Activated CD8-positive, alpha-beta memory T cell treated with anti-CD3 and anti-CD28 coated beads, Interleukin-2, amount 50 U/mL, for 24 hours (primary cell): ENCODE results near the gene TMEM91.
A peak's percentile ranks its signal among the peaks of the same experiment; 100 is the strongest.
"Not testable (repeated sequence)": the region's sequence is repeated elsewhere in the genome, so short reads cannot be mapped to it uniquely, and the experiment has no call there.

Experiments
- DNase-seq: peaks from one replicate; pipeline ENCODE4 v3.0.0-alpha.2; 2020; ENCODE audit errors: extremely low read depth

The TMEM91 gene

DNA sequence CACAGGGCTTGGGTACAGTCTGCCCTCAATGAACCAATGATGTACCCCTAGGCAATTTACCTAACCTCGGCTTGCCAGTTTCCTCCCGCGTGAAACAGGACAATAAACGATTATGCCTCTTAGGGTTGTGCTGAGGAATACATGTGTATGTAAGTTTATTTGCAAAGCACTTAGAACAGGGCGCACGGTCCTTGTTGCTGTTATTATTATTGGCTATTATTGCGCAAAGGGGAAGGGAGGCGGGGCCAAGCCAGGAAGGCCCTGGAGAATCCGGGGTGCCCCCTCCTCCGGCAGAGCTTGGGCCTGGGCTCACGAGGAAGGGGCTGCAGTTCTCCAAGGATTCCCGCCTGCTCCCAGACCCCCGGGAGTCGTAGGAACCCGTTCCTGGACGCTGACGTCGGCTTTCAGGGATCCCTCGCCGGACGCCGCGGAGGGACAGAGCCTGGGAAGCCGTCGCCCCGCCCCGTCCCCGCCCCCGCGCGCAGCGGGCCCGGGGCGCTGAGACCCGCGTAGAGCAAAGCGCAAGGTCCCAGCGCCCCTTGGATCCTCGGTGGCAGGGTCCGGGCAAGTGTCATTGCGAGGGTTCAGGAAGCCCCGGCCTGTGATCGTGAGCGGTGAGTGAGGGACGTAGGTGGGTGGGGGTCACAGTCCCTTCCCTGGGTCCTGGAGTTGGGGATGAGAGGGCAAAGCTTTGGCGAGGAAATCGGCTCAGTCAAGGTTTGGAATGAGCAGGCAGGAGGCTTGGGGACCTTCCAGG, at the start of gene TMEM91:
TSS of gene TMEM91 (plus strand) at position 293 of the 757 bp plus-strand sequence. CDS start 1,777 bp downstream, outside the sequence.
- no peak for DNase-seq

DNA sequence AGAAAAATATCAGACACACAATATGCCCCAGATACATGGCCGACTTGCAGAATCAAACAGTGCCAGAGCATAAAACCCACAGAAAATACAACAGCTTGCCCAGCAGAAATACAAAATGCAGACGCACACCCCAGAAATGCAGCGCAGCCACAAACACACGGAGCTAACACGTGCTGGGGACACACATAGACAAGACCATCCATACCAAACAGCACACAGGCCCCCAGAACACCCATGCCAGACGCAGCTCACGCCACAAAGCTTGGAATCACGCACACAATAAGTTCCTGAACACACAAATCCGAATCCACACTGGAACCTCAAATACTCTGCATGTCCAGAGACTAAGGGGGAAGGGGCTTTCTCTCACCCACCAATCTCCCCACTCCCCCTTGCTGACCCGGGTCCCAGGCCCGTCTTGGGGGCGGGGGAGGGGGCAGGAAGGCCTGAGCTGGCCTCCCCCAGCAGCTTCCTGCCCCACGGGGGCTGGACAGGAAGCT, 49.2 kb upstream of the TMEM91 start:
- DNase-seq: no peak

DNA sequence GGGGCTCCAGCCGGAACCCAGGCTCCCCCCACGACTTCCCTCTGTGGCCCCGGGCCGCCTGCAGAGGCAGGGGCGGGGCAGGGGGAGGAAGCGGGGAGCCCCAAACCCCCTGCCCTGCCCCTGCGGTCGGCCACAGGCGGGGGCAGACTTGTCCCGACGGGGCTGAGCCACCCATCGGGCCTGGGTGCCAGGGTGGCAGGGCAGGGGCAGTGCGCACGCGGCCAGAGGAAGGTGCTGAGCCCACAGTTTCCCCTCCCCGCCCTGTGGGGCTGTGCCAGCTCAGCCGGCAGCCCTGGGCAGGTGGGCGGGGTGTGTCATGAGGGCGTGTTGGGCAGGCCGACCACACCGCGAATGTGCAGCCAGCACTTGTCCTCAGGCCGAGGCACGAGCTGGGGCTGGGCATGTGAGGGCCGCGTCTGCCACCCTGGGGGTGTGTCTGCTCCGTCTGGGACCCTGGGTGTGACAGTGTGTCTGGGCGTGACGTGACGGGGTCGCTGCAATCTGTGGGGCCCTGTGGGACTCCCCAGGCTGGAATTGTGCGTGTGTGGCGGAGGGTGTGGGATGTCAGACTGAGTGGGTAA, 48.7 kb upstream of the TMEM91 start:
- peak; percentile 69 for DNase-seq

DNA sequence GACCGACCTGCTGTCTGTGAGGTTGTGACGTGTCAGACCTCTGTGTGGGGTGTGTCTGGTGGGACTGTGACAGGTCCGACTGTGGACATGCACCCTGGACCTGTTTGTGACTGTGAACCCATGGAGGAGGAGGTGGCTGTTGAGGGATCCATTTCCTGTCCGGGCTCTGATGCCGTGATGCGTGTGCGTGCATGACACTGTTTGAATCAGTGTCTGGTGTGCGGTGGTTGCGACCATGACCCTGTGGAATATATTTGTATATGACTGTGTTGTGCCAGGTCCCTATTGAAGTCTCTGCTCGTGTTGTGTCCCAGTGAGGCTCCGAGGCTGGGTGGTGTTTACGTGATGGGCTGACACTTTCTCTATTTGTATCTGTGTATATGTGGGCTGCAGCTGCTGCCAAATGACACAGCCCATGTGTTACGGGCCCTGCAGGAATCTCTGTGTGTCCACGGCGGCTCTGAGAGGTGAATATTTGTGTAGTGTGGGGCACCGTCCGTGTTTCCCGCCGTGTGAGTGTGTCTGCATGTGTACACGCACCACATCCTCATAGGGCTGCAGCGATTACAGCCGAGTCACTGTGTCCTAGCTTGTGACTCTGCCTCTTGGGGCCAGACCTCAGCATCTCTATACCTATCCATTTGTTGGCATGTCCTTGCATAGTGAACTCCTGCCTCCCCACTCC, 48.0 kb upstream of the TMEM91 start:
- peak; percentile 42 for DNase-seq

DNA sequence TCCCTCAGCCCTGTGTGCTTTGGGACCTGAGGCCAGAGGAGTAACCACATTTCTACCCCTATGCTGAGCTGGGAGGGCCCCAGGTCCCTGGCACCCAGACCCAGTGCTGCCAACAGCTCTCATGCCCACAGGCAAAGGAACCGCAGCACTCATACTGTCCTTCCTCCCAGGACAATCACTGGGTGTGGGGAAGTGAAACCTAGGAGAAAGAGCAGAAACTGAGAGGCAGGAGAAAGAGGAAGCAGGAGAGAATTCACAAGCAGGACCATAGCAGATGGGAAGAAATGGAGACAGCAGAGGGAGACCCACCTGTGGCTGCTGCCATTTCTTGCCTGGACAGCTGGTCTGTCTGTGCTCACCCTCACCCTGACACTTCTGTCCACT, 47.5 kb upstream of the TMEM91 start:
- no peak for DNase-seq

DNA sequence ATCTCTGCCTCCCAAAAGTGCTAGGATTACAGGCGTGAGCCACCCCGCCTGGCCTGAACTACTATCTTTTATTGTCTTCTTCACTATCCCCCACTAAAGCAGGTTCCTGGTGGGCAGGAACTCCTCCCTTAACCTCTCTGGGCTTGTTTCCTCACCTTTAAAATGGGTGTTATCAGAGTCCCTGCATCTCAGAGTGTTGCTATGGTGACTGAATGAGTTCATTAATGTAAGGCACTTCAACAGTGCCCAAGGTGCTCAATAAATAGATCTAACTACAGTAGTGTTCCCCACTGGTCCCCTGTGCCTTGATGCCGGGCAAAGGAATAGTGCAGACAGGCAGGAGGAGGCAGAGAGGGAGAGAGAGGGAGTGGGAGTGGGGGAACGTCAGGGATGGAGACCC, 45.9 kb upstream of the TMEM91 start:
- no peak for DNase-seq

DNA sequence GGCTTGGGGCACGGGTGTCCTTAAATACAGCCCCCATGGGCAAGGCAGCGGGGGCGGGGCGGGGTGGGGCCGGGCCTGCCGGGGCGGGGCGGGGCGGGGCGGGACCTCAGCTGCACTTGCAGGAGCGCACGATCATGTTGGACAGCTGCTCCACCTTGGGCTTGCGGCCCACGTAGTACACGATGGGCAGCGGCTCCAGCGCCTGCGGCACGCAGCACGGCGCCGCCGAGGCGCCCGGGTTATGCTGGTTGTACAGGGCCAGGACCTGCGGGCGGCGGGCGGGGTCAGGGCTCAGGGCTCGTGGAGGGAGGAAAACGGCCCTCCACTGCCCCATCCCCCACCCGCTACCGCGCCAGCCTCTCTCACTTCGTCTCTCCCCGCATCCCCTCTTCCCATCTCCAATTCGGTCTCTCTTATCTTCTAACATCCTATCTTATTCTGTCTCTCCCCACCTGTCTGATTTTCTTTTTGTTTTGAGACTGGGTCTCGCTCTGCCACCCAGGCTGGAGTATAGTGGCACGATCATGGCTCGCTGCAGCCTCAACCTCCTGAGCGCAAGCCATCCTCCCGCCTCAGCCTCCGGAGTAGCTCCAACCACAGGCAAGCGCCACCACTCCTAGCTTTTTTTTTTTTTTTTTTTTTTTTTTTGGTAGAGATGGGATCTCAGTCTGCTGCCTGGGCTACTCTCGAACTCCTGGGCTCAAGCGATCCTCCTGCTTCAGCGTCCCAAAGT, 45.2 kb upstream of the TMEM91 start:
- no peak for DNase-seq

DNA sequence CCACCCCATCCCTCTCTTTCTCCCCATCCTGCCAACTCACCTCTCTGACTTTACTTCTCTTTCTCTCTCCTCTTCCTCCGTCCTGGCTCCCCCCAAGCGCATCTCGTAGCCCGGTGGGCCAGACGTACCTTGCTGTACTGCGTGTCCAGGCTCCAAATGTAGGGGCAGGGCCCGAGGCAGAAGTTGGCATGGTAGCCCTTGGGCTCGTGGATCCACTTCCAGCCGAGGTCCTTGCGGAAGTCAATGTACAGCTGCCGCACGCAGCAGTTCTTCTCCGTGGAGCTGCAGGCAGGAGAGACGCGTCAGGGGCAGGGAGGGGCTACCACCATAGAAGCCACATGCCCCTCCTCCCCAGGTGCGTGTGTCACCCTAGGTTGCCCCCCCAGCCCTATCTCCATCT, 44.3 kb upstream of the TMEM91 start:
- no peak for DNase-seq

DNA sequence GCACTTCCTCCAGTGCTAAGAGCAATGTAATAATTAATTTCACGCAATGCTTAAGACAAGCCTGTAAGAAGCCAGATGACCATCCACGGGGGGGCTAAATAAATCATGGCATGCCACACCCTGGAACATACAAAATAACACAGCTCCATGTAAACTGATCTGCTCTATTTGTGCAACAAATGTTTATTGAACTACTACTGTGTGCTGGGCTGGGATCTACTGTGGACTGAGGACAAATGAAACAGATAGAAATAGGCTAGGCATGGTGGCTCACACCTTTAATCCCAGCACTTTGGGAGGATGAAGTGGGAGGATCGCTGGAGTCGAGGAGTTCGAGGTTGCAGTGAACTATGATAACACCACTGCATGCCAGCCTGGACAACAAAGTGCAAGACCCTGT, 43.9 kb upstream of the TMEM91 start:
- DNase-seq: no peak

DNA sequence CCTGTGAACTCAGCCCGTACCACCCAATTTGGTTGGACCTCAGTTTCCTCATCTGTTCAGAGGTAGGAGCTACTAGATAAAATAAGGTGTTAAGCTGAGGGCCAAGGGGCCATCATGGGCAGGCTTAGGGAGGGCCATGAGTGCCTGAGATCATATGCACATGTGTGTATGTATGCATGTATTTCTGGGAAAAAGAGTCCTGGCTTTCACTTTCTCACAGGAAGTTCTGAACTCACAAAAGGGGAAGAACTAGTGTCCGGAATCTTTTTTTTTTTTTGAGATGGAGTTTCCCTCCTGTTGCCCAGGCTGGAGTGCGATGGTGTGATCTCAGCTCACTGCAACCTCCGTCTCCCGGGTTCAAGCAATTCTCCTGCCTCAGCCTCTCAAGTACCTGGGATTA, 41.5 kb upstream of the TMEM91 start:
- DNase-seq: no peak

DNA sequence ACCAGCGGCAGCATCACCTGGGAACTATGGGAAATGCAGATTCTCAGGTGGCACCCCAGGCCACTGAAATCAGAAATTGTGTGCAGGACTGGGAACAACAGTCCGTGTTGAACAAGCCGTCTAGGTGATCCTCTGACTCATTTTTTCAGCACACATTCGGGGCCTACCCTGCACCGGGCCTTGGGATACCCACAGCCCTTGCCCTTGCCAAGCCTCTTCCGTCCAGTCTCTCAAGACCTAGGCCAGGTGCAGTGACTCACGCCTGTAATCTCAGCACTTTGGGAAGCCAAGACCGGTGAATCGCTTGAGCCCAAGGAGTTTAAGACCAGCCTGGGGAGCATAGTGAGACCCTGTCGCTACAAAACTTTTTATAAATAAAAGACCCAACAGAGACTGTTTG, 40.9 kb upstream of the TMEM91 start:
- DNase-seq: no peak

DNA sequence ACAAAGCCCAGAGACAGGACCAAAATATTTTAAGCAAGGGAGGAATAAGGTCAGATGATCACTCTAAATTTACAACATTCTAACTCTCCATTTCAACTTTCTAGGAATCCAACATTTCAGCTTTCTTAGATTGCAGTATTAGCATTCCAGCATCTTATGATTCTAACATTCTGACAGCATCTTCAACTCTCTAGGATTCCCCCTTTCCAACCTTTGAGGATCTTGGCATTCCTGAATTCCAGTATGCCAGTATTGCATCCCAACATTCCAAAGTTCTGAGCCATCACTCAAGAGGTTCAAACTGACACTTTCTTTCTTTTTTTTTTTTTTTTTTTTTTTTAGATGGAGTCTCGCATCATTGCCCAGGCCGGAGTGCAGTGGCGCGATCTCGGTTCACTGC, 36.4 kb upstream of the TMEM91 start:
- DNase-seq: no peak

DNA sequence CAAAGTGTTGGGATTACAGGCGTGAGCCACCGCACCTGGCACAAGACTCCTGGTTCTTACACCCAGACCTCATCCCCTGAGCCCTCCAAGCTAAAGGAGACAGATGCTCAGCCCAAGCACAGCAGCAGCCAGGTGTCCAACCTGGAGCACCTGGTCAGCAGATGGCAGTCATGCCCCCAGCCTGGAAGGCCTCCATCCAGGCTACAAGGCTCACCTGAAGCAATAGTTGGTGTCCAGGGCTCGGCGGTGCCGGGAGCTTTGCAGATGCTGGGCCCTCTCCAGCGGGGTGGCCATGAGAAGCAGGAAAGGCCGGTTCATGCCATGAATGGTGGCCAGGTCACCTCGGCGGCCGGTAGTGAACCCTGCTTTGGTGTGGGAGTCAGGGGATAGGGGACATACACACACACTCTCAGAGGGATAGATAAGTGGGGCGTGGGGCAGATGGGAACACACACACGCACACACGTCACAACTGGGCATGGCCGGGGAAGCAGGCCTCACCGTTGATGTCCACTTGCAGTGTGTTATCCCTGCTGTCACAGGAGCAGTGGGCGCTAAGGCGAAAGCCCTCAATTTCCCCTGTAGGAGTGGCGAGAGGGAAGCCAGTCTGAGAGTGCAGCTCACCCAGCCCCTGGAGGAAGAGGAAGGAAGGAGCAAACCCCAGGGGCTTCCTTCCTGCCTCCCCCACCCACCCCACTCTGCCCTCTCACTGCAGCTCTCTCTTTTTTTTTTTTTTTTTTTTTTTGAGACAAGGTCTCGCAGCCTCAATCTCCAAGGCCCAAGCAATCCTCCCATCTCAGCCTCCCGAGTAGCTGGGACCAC, 34.5 kb upstream of the TMEM91 start:
- DNase-seq: no peak

DNA sequence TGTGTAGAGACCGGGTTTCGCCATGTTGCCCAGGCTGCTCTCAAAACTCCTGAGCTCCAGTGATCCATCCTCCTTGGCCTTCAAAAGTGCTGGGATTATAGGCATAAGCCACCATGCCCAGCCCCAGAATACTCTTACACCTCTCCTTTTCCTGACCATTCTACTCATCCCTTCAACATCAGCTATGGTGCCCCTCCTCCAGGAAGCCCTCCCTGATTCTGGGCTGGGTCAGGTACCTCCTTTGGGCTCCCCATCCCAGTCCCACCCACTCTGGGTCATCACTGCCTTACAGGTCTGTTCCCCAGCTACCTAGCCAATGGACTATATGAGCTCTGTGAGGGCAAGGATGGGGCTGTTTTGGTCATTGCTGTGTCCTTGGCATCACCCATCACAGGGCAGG, 32.2 kb upstream of the TMEM91 start:
- no peak for DNase-seq

DNA sequence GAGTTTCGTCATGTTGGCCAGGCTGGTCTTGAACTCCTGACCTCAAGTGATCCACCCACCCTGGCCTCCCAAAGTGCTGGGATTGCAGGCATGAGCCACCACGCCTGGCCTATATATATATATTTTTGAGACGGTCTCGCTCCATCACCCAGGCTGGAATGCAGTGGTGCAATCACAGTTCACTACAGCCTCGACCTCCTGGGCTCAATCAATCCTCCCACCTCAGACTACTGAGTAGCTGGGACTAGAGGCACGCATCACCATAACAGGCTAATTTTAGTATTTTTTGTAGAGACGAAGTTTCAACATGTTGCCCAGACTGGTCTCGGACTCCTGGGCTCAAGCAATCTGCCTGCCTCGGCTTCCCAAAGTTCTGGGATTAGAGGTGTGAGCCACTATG, 29.4 kb upstream of the TMEM91 start:
- not testable (repeated sequence) for DNase-seq

DNA sequence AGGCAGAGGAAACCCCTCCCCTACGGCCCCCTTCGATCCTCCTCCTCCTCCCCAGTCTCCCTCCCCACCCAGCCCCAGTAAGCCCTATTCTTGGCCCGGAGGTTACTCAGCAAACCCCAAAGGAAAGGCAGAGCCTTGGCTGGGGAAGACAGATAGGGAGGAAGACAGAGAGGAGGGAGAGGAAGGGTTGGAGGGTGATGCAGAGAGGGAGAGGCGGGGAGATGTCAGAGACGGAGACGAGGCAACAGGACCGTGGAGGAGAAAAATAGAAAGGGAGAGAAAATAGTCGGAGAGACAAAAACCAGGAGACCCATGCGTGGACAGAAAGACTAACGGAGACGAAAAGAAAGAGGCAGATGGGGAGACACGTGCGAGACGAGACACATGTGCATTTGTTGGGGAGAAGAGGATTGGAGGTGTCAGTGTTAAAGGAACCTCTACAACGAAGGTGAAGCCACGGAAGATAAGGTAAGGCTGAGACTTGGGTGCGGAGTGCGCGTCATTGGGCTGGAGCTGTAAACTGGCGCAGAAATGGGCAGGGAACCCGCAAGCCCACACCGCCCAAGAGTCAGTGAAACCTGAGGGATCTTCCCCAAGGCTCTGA, 25.5 kb upstream of the TMEM91 start:
- no peak for DNase-seq

DNA sequence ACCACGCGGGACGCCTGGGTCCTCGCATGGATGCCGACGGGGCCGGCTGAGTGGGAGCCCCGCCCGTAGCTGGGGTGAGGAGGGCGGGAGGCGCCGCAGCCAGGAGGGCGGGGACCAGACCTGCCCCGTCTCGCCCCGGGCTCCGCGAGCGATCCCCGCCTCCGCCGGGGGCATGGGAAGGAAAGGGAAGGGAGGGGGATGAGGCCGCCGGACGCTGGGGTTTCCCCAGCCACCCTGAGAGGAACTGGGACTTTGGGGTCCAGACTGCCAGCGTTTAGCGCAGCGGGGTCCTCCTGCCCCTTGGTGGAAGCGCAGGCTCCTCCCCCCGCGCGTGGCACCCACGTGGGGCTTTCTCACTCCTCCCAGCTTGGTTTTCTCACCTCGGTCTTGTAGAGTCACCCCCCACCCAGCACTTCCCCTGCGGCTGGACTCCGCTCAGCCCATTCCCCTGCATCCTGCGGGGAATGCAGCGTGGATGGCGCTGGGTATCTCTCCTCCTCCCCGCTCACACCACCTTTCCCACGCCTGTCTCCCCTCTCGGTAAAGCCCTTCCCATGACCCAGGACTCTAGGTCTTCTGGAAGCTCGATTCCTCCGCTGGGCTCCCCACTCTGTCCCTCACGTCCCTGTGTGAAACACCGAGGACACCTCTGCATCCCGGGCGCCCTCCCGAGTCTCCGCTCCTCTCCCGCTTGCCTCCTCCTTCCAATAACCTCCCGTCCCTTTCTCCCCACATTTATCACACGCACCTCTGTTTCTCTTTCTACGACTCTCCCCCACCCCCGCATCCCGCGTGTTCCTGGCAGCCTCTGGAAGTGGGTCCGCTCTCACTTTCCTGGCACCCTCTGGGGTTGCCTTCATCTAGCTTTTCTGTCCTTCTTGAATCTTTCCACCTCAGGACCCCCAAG, 24.7 kb upstream of the TMEM91 start:
- DNase-seq: peak; percentile 76

DNA sequence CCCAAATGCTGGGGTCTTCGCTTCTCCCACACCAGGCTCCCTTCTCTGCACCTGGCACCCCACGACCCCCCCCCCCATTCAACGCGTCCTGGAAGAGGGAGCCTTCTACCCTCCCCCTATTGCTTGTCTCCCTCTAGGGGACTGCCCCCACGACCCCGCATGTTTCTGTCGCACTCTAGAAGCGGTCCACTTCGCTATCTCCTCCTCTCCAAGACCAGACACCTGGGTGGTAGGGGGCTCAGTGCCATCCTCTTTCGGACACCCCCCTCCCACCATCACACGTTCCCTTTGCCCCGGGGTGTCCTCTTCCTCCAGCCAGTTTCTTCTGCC, 24.1 kb upstream of the TMEM91 start:
- no peak for DNase-seq

DNA sequence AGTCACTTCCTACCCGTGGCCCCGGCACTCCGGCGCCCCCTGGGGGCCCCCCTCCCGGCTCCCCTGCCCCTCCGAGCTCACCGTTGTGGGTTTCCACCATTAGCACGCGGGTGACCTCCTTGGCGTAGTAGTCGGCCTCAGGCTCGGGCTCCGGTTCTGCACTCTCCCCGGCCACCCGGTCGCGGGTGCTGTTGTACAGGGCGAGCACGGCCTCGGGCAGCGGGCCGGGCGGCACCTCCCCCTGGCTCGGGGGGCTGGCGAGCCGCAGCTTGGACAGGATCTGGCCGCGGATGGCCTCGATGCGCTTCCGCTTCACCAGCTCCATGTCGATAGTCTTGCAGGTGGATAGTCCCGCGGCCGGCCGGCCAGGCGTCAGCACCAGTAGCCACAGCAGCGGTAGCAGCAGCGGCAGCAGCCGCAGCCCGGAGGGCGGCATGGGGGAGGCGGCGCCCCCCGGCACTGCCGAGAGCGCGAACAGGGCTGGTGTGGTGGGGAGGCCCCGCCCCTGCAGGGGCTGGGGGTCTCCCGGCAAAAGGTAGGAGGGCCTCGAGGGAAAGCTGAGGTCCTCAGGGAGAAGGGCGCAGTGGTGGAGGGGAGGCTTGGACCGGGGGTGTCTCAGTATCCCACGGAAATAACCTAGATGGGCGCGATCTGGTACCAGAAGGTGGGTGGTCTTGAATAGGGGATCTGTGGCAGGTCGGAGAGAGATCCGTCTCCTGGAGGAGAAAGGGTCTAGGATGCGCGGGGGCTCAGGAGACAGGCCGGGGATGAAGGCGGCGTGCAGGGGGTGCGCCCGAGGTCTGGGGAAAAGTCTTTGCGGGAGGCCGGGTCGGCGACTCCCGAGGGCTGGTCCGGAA, 23.5 kb upstream of the TMEM91 start:
- DNase-seq: peak; percentile 45
